Glutamatergic neuron (in vitro differentiated cells): ENCODE results near the gene EFNA5. TPM values are rescaled to one million over a fixed set of nuclear protein-coding genes. Genes with fewer than 3 reads are reported as not detected.
A peak's percentile ranks its signal among the peaks of the same experiment; 100 is the strongest.

ENCODE experiments used
- DNase-seq: peaks from one replicate; pipeline ENCODE4 v3.0.0; 2022
- H3K27ac Mint-ChIP-seq: one replicate; pipeline ENCODE4 v1.8.0; 2020; ENCODE audit warnings: mild to moderate bottlenecking, mixed read lengths, inconsistent platforms; ENCODE audit not compliant: unreplicated experiment
- H3K27me3 Mint-ChIP-seq: one replicate; pipeline ENCODE4 v1.8.0; 2020; ENCODE audit warnings: mild to moderate bottlenecking, moderate library complexity, mixed read lengths, inconsistent platforms; ENCODE audit not compliant: unreplicated experiment
- H3K36me3 Mint-ChIP-seq: one replicate; pipeline ENCODE4 v1.8.0; 2020; ENCODE audit warnings: mild to moderate bottlenecking, mixed read lengths, inconsistent platforms; ENCODE audit not compliant: unreplicated experiment
- H3K4me1 Mint-ChIP-seq: one replicate; pipeline ENCODE4 v1.8.0; 2020; ENCODE audit warnings: mild to moderate bottlenecking, low read depth, mixed read lengths, inconsistent platforms; ENCODE audit not compliant: unreplicated experiment
- H3K4me3 Mint-ChIP-seq: one replicate; pipeline ENCODE4 v1.8.0; 2020; ENCODE audit warnings: mild to moderate bottlenecking, mixed read lengths, inconsistent platforms; ENCODE audit not compliant: unreplicated experiment
- H3K9me3 Mint-ChIP-seq: one replicate; pipeline ENCODE4 v1.8.0; 2020; ENCODE audit warnings: mild to moderate bottlenecking, moderate library complexity, mixed read lengths, inconsistent platforms; ENCODE audit not compliant: unreplicated experiment
- CTCF ChIP-seq: fragments of 200-600 bp; sonication (generic); IDR thresholded peaks from one replicate; pipeline ENCODE4 v1.5.0; 2021; ENCODE audit not compliant: partially characterized antibody, unreplicated experiment
- total RNA-seq: library from RNA; stranded (reverse); fragmentation: NEBNext Ultra II Directional; extraction: Animal tissue kit (Norgen Biotek cat#: 25700); gene quantifications from one replicate; pipeline ENCODE4 v1.2.1, GENCODE V29; 2021; ENCODE audit not compliant: unreplicated experiment

Gene EFNA5
- total RNA-seq, 1 donor from 2014 or later = 158 TPM

- DNase-seq = peak; percentile 71
- Mint-ChIP-seq H3K36me3 (no peaks in the 10 kb centered on the region), H3K4me1 (peaks cover 25% of the 10 kb centered on the region), H3K27me3 (peaks cover 32% of the 10 kb centered on the region), H3K4me3 (peak overlapping the region; percentile 94), H3K9me3 (peaks cover 41% of the 10 kb centered on the region), H3K27ac (peak overlapping the region; percentile 97)
- no peak for TF ChIP-seq CTCF
Observed at GRCh38 chr5:107670087-107670931, 428 bp downstream of the EFNA5 start.

- TF ChIP-seq CTCF = no peak
- Mint-ChIP-seq H3K27me3 (peaks cover 32% of the 10 kb centered on the region), H3K36me3 (no peaks in the 10 kb centered on the region), H3K4me1 (peaks cover 28% of the 10 kb centered on the region), H3K4me3 (peak overlapping the region; percentile 90), H3K9me3 (peaks cover 41% of the 10 kb centered on the region), H3K27ac (peak overlapping the region; percentile 94)
- peak; percentile 53 for DNase-seq
Observed at GRCh38 chr5:107669096-107670031, 1.4 kb downstream of the EFNA5 start.

- peak overlapping the region; percentile 94 for H3K27ac Mint-ChIP-seq
- TF ChIP-seq CTCF = no peak
- H3K36me3 Mint-ChIP-seq = no peaks in the 10 kb centered on the region
- peaks cover 37% of the 10 kb centered on the region for H3K9me3 Mint-ChIP-seq
- H3K4me1 Mint-ChIP-seq = peaks cover 22% of the 10 kb centered on the region
- peaks cover 29% of the 10 kb centered on the region for H3K27me3 Mint-ChIP-seq
- no peak for DNase-seq
- H3K4me3 Mint-ChIP-seq = peak overlapping the region; percentile 90
Observed at GRCh38 chr5:107668154-107669095, 2.3 kb downstream of the EFNA5 start.

- DNase-seq = no peak
- H3K4me1 Mint-ChIP-seq = peaks cover 32% of the 10 kb centered on the region
- peak overlapping the region; percentile 70 for H3K27ac Mint-ChIP-seq
- H3K36me3 Mint-ChIP-seq = no peaks in the 10 kb centered on the region
- no peak for TF ChIP-seq CTCF
- H3K9me3 Mint-ChIP-seq = peaks cover 22% of the 10 kb centered on the region
- H3K4me3 Mint-ChIP-seq = peak overlapping the region; percentile 88
- H3K27me3 Mint-ChIP-seq = peaks cover 21% of the 10 kb centered on the region
Observed at GRCh38 chr5:107666051-107666655, 4.6 kb downstream of the EFNA5 start.
